HepG2 (cell line): ENCODE data around the gene NUDCD3. TPM values are rescaled to one million over a fixed set of nuclear protein-coding genes. Genes with fewer than 3 reads are reported as not detected.

ENCODE experiments used
- AKNA ChIP-seq: sonication (generic); formaldehyde crosslinking; IDR thresholded peaks from 2 replicates; pipeline ENCODE4 v1.4.0; 2020; ENCODE audit warnings: missing genetic modification reagents, borderline replicate concordance
- ASH2L ChIP-seq: fragments of 300-600, 200-600 bp; sonication (generic); IDR thresholded peaks from 2 replicates; pipeline ENCODE4 v1.7.0; 2017; ENCODE audit warnings: low read depth, mild to moderate bottlenecking, moderate library complexity, mixed read lengths, low read length; ENCODE audit not compliant: insufficient read length
- ATF7-NPFF ChIP-seq: sonication (generic); formaldehyde crosslinking; IDR thresholded peaks from 2 replicates; pipeline ENCODE4 v1.8.1; 2023; ENCODE audit warnings: mild to moderate bottlenecking, low read depth, missing genetic modification reagents, moderate library complexity
- BHLHE40 ChIP-seq: IDR thresholded peaks from 2 replicates; pipeline ENCODE4 v1.6.1; 2011; ENCODE audit warnings: low read length, improper control_type of control experiment
- BORCS8-MEF2B ChIP-seq: sonication (generic); formaldehyde crosslinking; IDR thresholded peaks from 2 replicates; pipeline ENCODE4 v1.8.0; 2022; ENCODE audit warnings: mild to moderate bottlenecking, missing genetic modification reagents
- DRAP1 ChIP-seq: IDR thresholded peaks from 2 replicates; pipeline ENCODE4 v1.6.1; 2016; ENCODE audit warnings: missing genetic modification reagents, missing compliant biosample characterization
- HOXA5 ChIP-seq: sonication (generic); formaldehyde crosslinking; IDR thresholded peaks from 2 replicates; pipeline ENCODE4 v1.4.0; 2020; ENCODE audit warnings: missing genetic modification reagents
- IRF2 ChIP-seq: IDR thresholded peaks from 2 replicates; pipeline ENCODE4 v1.6.1; 2018; ENCODE audit warnings: missing genetic modification reagents, missing compliant biosample characterization
- NR2F2 ChIP-seq: IDR thresholded peaks from 2 replicates; pipeline ENCODE4 v1.6.1; 2012; ENCODE audit warnings: low read depth, inconsistent platforms, borderline replicate concordance
- PAX8 ChIP-seq: sonication (generic); formaldehyde crosslinking; IDR thresholded peaks from 2 replicates; pipeline ENCODE4 v1.8.0; 2022; ENCODE audit warnings: mild to moderate bottlenecking, missing genetic modification reagents, borderline replicate concordance
- PCBP2 ChIP-seq: fragments of 200-400 bp; formaldehyde crosslinking; optimal IDR thresholded peaks from 2 replicates; pipeline ENCODE3; 2018; ENCODE audit warnings: low read length, low read depth; ENCODE audit not compliant: poor library complexity, severe bottlenecking
- SIX4 ChIP-seq: sonication (generic); formaldehyde crosslinking; IDR thresholded peaks from 2 replicates; pipeline ENCODE4 v1.4.0; 2020; ENCODE audit warnings: missing genetic modification reagents
- SNAPC2 ChIP-seq: sonication (generic); formaldehyde crosslinking; IDR thresholded peaks from 2 replicates; pipeline ENCODE4 v1.8.1; 2022; ENCODE audit warnings: mild to moderate bottlenecking, missing genetic modification reagents
- ZNF24 ChIP-seq: fragments of 450-650 bp; IDR thresholded peaks from 2 replicates; pipeline ENCODE4 v1.6.1; 2017; ENCODE audit warnings: antibody characterized with exemption, mild to moderate bottlenecking
- ZNF280B ChIP-seq: sonication (generic); formaldehyde crosslinking; IDR thresholded peaks from 2 replicates; pipeline ENCODE4 v1.5.0; 2020; ENCODE audit warnings: missing genetic modification reagents, mild to moderate bottlenecking, borderline replicate concordance
- ZNF414 ChIP-seq: sonication (generic); formaldehyde crosslinking; IDR thresholded peaks from 2 replicates; pipeline ENCODE4 v1.5.0; 2020; ENCODE audit warnings: missing genetic modification reagents
- ZNF556 ChIP-seq: sonication (generic); formaldehyde crosslinking; IDR thresholded peaks from 2 replicates; pipeline ENCODE4 v1.4.0; 2020; ENCODE audit warnings: mild to moderate bottlenecking, missing genetic modification reagents, borderline replicate concordance
- ZNF570 ChIP-seq: sonication (generic); formaldehyde crosslinking; IDR thresholded peaks from 2 replicates; pipeline ENCODE4 v1.4.0; 2020; ENCODE audit warnings: mild to moderate bottlenecking, missing genetic modification reagents, borderline replicate concordance
- ZNF576 ChIP-seq: sonication (generic); formaldehyde crosslinking; IDR thresholded peaks from 2 replicates; pipeline ENCODE4 v1.4.0; 2020; ENCODE audit warnings: mild to moderate bottlenecking, missing genetic modification reagents
- ZNF772 ChIP-seq: sonication (generic); formaldehyde crosslinking; IDR thresholded peaks from 2 replicates; pipeline ENCODE4 v1.5.0; 2020; ENCODE audit warnings: mild to moderate bottlenecking, missing genetic modification reagents
- ZSCAN12 ChIP-seq: sonication (generic); formaldehyde crosslinking; IDR thresholded peaks from 2 replicates; pipeline ENCODE4 v1.9.0; 2021; ENCODE audit warnings: mild to moderate bottlenecking, missing genetic modification reagents
- polyA plus RNA-seq, 8 experiments: library from polyadenylated mRNA; depleted of rRNA in 3 of 8; stranded (reverse) in 7 of 8; unstranded in 1 of 8; fragments of >200 nt; fragmentation: Illumina TruSeq in 4 of 8; extraction: Trizol in 4 of 8; gene quantifications; 2 replicates each; pipeline versions ENCODE4 v1.2.1 to v1.2.3, GENCODE V29; 2011 to 2016; ENCODE audit warnings: low read depth in 4 of 8, missing spikeins in 1 of 8, mixed read lengths in 1 of 8; ENCODE audit not compliant: insufficient read depth in 1 of 8
- total RNA-seq, 5 experiments: library from RNA; depleted of rRNA; stranded (reverse); fragments of >200 nt; fragmentation: Illumina TruSeq; extraction: Trizol; gene quantifications; 2 replicates each; pipeline ENCODE4 v1.2.3, GENCODE V29; 2016; ENCODE audit warnings: low read depth in 1 of 5

The NUDCD3 gene
- total and polyA plus RNA-seq, 2 of the 13 experiments (the other 11 are each of a cell fraction or from before 2014, with no cell fraction given) = 20.8 to 49.9 TPM

GRCh38 chr7:44490351-44491200 is at the start of gene NUDCD3 (continued):
- no peak for TF ChIP-seq ZNF414
- TF ChIP-seq SNAPC2 (CRISPR knock-in tag) = 0 out of 2 replicates have a peak, but pooled peaks have one; percentile 33
- peak; percentile 78; the same call in 1 of the 2 replicates for TF ChIP-seq ZNF772 (CRISPR knock-in tag)
- no peak for TF ChIP-seq ZNF576 (CRISPR knock-in tag)
- TF ChIP-seq ASH2L = peak; percentile 98
- TF ChIP-seq ZNF280B (CRISPR knock-in tag) = no peak
- TF ChIP-seq ZSCAN12 (CRISPR knock-in tag) = no peak
- TF ChIP-seq ATF7-NPFF (CRISPR knock-in tag) = peak; percentile 58; the same call in 1 of the 2 replicates
- no peak for TF ChIP-seq PCBP2
- TF ChIP-seq ZNF556 (CRISPR knock-in tag) = peak; percentile 76; the same call in 1 of the 2 replicates
- peak; percentile 78; the same call in 1 of the 2 replicates for TF ChIP-seq BORCS8-MEF2B (CRISPR knock-in tag)
- no peak for TF ChIP-seq HOXA5
- no peak for TF ChIP-seq ZNF570
- 0 out of 2 replicates have a peak, but pooled peaks have one; percentile 21 for TF ChIP-seq DRAP1 (CRISPR knock-in tag)
- no peak; the same call in 1 of the 2 replicates for TF ChIP-seq PAX8 (CRISPR knock-in tag)
- no peak for TF ChIP-seq ZNF24
- TF ChIP-seq BHLHE40 = peak; percentile 95
- TF ChIP-seq NR2F2 = no peak; the same call in 1 of the 2 replicates
- no peak for TF ChIP-seq SIX4
- TF ChIP-seq IRF2 (CRISPR knock-in tag) = peak; percentile 30; the same call in 1 of the 2 replicates
- no peak for TF ChIP-seq AKNA (CRISPR knock-in tag)
